Left renal cortex interstitium (tissue), 4 donors: ENCODE data around the gene HELZ. TPM values are rescaled to one million over a fixed set of nuclear protein-coding genes. Genes with fewer than 3 reads are reported as not detected.

Experiments used
- DNase-seq, 4 donors: peaks; one replicate each; pipeline ENCODE4 v3.0.0-alpha.2; 2013; ENCODE audit warnings: low read depth in 4 of 4, low spot score in 2 of 4, missing footprints in 1 of 4
- polyA plus RNA-seq, 4 donors: library from polyadenylated mRNA; unstranded; fragments of 120-200 nt; gene quantifications; one replicate each; pipeline ENCODE4 v1.2.1, GENCODE V29; 2013; ENCODE audit not compliant: insufficient read length in 4 of 4

The HELZ gene
- polyA plus RNA-seq, 4 donors, result 21.6 to 38.8 (median 33.2) TPM

DNA sequence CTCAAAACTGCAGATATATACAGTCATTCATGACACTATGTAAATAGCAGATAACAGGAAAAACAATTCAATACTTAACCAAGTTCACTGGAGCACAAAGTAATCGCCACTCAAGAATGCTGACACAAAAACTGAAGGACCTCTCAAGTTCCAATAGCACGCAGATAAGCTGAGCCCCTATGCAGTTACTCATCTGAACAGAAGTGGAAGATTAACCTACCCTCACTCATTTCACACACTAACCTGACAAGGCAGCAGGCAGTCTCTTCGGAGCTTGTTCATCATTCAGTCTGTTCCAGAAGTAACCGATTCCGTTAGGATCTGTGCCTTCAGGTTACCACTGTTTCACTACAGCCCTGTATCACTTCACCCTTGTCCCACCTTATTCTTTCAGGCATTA is 6.0 kb downstream of the HELZ start:
- DNase-seq, result no peak

DNA sequence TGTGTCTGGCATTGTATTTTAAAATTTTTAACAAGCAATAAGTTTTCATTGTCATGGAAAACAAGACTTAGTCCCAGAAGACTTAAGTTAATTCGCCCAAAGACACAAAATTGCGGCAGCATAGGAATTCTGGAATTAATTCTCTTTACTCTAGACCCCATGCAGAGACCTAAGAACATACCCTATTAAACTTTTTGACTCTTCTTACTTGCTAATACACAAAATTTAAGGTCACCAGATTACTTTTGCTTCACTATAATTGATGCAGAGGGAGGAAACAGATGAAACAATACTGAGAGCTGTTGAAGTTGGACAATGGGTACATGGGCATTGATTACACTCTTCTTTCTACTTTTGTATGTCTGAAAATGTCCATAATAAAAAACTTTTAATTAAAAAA is 12.6 kb downstream of the HELZ start:
- DNase-seq, result no peak

- no peak for DNase-seq
Measured at GRCh38 chr17:67229109-67229955, 15.7 kb downstream of the HELZ start.

DNA sequence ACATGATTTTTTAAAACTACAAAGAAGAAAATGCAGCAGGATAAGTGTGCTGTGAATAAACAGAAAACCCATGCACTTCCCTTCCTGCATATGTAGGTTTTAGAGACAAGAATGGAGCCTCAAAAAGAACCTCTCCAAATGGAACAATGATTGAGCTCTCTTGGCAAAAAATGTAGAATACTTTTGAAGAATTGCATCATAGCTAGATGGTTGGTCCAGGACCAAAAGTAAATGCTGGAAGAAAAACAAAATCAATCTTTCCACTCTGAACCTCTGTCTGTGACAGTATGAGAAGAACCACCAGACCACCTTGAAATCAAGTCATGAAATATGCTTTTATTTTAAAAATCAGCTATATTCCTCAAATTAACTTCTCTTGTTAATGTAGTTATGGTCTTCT is 17.5 kb downstream of the HELZ start:
- no peak for DNase-seq

- no peak for DNase-seq
Measured at GRCh38 chr17:67225316-67225715, 19.7 kb downstream of the HELZ start.

DNA sequence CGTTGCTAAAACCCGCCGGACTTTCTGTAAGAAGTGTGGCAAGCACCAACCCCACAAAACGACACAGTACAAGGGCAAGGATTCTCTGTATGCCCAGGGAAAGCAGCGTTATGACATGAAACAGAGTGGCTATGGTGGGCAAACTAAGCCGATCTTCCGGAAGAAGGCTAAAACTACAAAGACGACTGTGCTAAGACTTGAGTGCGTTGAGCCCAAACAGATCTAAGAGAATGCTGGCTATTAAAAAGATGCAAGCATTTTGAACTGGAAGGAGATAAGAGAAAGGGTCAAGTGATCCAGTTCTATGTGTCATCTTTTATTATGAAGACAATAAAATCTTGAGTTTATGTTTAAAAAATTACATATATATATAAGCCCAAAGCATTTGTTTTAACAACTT is 20.3 kb downstream of the HELZ start:
- DNase-seq, result no peak

DNA sequence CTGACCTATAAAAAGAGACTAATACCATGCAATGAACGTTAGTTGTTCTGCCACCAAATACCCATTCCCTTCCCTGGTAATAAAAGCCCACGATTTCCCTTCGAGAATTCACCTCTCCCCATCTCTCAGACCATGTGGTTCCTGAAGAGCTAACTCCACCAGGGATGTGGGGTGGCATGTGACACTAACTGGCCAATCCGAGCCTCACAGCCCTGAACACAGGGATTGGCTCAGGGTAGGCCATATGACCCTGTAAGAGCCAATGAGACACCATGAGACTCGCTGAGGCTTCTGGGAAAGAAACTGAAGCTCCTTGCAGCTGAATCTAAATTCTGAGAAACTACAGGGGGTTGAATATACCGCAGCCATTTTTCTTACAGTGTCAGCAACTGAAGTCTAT is 21.1 kb downstream of the HELZ start:
- DNase-seq, result no peak

GRCh38 chr17:67221062-67221998 is 23.7 kb downstream of the HELZ start:
- DNase-seq, result no peak

DNA sequence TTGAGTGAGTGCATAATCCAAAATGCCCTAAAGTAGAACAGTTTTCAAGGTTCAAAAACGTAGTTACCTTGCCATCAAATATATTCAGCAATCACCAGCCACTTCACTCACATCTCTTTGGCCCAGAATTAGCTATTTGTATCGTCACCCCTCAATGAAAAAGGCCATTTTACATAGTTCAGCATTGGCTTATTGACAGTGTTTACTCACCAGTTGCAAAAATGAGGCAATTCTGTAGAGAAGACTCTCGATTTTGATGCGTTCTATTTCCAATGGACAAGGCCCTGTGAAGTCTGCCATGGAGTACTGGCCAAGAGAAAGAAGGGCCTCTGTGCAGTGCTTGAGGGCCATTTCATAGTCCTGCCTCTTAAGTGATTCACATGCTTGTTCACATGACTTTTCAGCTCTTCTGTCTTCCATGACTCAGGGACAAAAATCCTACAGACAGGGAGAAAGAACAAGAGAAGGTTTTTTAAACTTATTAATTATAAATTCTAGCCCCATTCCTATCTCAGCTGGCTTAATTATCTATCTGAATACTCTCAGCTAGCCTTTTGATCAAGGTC is 26.5 kb downstream of the HELZ start:
- DNase-seq, result no peak

DNA sequence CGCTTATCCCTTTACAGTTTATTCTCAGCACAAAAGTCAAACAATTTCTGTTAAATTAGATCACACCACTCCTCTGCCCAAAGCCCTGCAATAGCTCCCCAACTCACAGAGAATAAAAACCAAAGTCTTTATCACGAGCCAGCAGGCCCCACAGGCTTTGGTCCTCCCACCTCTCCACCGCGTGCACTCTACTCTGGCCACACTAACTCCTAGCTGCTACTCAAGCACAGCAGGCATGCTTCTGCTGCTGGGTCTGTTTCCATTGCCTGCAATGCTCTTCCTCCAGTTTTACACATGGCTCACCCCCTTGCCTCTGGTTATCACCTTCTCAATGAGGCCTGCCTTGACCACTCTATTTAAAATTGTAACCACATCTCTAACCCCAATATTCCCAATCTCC is 27.6 kb downstream of the HELZ start:
- no peak for DNase-seq

- no peak for DNase-seq
Measured at GRCh38 chr17:67216578-67217320, 28.2 kb downstream of the HELZ start.

DNA sequence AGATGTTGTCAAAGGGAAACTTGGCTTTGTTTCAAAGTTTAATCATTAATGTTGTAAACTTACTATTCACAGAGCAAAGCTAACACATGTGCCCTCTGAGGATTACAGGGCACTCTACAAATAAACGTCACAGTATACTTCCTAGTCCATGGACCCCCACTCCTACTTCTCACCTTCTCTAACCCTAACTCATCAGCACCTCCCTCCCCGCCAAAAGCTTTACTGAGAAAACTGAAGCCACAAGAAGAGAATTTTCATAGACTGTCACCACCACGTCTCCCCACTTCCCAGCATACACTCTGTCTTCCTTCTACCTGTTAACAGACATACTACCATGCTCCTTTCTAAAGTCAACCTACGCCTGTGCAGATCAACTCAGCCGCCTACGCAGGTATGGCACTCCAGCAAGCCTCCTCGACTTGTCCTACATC is 29.0 kb downstream of the HELZ start:
- no peak for DNase-seq

DNA sequence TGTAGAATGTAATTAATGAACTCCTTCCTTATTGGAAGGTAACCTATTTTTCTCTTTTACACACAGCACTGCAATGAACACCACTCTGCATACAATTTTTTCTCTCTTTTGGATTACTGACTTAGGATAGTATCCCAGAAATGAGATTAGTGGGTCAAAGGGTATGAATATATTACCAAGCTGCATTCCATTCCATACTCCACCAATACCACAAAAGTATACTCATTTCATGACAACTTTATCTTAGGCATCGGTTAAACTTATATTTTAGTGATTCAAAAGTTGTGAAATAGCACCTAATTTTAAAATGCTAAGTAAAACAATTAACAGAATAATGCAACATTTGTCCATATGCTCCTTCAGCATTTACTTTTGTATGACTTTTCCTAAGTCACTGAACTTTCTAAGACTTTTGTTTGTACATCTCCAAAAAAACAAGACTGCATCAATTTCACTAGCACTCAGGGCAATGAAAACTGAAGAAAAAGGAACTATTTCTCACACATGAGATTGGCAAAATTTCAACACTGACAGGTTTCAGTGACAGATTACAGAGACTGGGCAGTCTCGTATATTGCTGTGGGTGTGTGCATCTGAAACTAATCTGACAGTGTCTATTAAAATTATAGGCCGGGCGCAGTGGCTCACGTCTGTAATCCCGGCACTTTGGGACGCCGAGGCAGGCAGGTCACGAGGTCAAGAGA is 32.1 kb downstream of the HELZ start:
- DNase-seq, result no peak

- DNase-seq, result no peak
Measured at GRCh38 chr17:67212231-67212630, 32.8 kb downstream of the HELZ start.

- DNase-seq, result no peak
Measured at GRCh38 chr17:67211742-67212141, 33.3 kb downstream of the HELZ start.

DNA sequence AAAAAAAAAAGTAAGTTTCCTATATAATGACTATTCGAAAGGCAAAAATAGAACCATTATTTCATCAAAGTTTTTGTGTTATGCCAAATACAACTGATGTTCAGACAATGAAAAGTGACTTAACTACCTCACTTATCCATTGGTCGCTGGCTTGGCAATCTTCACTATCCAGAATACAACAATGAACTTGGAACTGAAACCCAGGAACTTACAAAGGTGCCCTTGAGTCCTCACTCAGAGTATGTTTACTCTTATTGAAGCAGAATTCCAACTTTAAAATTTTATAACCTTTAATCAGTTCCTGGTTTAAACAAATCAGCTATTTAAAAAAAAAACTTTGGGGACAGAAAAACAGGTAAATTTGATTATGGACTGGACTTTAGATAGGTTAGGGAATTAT is 34.1 kb downstream of the HELZ start:
- no peak for DNase-seq

GRCh38 chr17:67208232-67208631 is 36.8 kb downstream of the HELZ start:
- DNase-seq, result no peak

DNA sequence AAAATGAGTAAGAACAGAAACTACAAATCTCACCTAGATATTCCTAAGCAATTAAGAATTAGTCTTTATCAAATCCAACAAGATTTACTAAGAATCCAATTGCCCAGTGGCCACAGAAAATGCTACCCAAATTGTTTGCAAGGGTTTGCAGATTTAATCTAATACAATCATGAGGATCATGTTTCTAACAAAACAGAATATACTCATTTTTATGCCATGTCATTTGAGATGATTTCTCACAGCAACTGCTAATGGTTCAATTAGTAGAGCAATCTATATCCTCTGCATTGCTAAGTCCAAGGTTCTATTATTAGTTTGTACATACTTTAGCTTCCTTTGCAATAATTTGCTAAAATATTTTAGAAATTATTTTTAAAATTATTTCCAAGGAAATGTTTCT is 41.2 kb downstream of the HELZ start:
- DNase-seq, result no peak

GRCh38 chr17:67202503-67202902 is 42.5 kb downstream of the HELZ start:
- DNase-seq, result no peak

- DNase-seq, result no peak
Measured at GRCh38 chr17:67200727-67201301, 44.2 kb downstream of the HELZ start.
